Stimulated activated CD8-positive, alpha-beta memory T cell treated with anti-CD3 and anti-CD28 coated beads, Interleukin-4, amount 100 ng/mL, for 48 hours (primary cell): Measurements from ENCODE around the gene TYMP.
"Not testable (repeated sequence)": the region's sequence is repeated elsewhere in the genome, so short reads cannot be mapped to it uniquely, and the experiment has no call there.

Experiments
- DNase-seq: peaks from one replicate; pipeline ENCODE4 v3.0.0-alpha.2; 2020

The TYMP gene

DNA sequence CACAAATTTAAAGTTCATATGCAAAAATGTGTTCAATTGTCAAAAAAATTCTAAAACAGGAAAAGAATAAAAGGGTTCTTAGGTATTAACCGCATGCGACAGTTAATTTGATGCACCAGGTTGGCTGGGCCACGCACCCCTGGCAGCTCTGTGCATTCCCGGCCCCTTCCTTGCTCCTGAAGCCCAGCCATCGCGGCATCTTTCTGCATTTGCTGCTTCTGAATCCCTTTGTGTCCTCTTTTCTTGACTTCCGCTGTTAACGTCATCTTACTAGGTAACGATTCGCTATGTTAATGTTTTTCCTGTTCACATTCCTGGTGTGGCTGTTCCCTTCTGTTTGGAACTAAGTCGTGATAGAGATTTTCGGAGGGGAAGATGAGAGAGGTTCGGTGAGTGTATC lies 8.0 kb upstream of the TYMP start:
- DNase-seq: no peak

DNA sequence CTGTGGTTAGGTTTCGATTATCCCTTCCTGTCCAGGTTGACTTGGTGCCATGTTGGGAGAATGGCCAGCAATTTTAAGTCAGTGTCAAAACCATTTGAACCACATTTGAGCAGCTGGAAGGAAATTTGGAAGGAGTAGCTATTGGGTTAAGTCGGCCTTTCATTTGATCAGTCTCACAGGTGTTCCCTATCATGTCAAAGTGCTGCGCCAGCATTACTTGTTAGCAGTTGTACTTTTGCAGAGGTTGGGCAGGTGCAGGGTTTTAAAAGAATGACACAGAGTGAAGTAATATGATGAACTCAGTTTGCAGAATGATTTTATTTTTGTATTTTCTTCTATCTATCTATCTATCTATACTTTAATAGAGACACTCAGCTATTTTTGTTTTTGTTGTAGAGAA lies 6.4 kb upstream of the TYMP start:
- DNase-seq: no peak

DNA sequence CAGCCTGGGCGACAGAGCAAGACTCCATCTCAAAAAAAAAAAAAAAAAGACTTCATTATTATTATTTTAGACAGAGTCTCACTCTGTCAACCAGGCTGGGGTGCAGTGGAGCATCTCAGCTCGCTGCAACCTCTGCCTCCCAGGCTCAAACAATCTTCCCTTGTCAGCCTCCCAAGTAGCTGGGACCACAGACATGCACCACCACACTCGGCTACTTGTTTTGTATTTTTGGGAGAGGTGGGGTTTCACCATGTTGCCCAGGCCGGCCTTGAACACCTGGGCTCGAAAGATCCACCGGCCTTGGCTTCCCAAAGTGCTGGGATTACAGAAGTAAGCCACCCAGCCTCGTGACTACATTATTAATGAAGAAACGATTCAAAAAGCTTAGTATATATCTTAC lies 5.3 kb upstream of the TYMP start:
- DNase-seq: no peak

DNA sequence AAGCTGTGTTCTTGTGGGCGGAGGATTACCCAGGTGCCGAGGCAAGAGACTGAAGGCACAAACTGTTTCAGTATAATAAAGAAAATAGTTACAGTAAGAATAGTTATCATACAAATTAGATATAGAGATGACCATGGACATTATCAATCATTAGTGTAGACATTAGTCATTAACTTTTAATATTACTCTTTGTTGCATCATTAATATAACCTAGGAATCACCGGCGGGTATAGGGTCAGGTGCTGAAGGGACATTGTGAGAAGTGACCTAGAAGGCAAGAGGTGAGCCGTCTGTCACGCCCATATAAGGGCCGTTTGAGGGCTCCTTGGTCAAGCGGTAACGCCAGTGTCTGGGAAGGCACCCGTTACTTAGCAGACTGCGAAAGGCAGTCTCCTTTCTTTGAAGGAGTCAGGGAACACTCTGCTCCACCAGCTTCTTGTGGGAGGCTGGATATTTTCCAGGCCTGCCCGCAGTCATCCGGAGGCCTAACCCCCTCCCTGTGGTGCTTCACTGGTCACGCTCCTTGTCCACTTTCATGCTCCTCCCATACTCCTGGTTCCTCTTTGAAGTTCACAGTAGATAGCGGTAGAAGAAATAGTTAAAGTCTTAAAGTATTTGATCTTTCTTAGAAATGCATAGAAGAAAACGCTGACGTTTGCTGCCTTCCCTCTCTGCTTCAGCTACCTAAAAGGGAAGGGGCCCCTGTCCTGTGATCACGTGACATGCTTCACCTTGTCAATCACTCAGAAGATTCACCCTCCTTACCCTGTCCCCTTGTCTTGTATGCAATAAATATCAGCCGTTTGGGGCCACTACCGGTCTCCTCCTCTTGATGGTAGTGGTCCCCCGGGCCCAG lies 4.3 kb upstream of the TYMP start:
- not testable (repeated sequence) for DNase-seq

DNA sequence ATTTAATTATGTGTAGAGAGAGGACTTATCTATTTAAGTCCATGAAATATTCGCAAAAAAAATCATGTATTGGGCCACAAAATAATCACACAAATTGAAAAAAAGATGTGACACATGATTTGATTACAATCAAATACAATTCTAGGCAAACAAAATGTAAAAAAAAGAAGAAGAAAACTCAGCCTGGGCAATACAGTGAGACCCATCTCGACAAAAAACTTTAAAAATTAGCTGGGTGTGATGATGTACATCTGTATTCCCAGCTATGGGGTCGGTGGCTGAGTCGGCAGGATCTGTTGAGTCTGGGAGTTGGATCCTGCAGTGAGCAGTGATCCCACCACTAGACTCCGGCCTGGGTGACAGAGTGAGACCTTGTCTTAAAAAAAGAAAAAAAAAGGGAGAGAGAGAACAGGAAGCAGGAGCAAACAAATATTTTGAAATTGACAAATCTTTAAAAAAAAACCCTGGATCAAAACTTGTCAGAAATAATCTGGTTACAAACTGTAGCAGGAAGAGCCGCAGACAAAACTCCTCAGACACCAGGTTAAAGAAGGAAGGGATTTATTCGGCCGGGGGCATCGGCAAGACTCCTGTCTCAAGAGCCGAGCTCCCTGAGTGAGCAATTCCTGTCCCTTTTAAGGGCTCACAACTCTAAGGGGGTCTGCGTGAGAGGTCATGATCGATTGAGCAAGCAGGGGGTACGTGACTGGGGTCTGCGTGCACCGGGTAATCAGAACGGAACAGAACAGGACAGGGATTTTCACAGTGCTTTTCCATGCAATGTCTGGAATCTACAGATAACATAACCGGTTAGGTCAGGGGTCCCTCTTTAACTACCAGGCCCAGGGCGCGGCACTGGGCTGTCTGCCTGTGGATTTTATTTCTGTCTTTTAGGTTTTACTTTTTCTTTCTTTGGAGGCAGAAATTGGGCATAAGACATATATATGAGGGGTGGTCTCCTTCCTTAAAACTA lies 3.3 kb upstream of the TYMP start:
- no peak for DNase-seq

DNA sequence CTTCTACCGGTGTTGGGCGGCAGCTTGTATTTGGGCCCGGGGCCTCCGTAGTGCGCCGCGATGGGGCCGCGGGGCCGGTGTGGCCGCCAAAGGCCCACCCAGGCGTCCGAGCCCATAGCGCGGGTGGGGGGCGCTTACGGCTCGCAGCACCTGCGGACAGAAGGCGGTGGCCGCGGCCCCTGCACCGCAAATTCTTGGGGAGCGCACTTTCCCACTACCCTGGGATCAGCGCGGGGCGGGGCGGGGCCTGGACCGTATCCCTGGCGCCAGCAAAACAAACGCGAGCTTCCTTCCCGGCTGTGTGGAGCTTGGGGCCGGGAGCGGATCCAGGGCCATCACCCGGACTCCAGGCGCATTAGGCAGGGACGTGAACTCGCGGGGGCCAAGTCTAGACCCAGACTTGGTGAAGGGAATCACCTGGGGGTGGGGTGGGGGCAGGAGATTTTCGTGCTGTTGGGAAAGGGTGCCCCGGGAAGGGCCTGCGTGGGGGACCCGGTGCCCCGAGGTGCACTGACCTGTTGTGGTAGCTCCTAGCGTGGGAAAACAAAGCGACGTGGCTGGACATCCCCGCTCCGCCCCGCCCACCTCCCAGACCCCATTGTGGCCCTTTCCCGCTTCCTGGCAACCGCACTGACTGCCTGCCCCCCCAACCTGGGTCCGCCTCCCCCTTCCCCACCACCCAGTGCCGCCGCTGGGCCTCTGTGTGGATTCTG lies 2.3 kb upstream of the TYMP start:
- peak; percentile 43 for DNase-seq

DNA sequence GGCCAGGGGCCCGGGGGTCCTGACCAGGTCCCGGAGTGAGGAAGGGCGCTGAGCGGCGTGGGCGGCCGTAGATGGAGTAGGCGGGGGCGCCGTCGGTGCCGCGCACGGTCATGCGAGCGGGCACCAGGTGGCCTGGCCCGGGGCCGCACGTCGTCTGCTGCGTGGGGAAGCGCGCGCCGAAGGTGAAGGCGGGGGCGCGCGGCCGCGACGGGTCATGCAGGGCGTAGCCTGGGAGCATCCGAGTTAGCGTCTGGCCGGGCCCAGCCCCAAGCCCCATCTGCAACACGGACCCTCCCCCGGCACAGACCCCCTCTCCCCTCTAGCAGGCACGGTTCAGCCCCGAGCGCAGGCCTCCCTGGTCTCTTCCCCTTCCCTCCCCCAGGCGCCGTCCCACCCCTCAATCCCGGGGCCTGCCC lies 1.7 kb upstream of the TYMP start:
- DNase-seq: peak; percentile 80

DNA sequence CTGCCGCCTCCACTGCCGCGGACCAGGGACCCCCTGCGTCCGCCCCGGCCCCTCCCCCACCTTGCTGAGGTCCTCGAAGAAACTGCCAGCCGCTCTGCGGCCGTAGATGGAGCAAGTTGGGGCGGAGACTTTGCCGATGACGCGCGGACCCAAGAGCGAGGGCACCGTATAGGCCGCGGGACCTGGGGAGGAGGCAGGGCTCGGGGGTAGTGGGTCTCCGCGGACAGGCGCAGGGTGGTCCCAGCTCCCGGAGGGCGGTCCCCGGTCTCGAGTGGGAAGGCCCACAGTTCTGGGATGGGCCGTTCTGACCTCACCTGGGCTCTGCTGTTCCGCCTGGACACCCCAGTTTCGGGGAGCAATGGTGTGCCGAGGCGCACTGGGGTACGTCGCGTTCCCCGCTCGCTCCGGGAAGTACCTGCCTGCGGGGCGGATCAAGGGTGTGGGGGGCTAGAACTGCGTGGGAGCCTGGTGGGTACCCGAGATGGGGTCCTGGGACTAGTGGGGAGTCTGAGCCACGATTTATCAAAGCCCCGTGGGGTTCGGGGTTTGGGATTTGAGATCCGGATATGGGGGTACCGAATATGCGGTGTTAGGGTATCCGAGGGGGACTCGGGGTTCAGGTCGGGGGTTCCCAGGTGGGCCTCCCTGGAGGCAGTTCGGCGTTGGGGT lies 1.2 kb upstream of the TYMP start:
- peak; percentile 91 for DNase-seq

DNA sequence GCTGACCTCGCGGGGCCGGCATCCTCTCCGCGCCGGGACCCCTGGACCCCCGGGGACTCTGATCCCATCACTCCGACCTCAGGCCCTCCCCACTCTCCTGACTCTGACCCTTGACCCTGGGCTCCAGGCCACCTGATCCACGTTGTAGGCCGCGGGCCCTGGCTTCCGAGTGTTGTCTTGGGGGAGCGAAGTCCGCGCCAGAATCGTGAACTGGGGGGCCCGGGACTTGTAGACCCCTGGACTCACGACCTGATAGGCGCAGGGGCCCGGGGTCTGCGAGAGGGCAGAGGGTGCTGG lies 716 bp upstream of the TYMP start:
- DNase-seq: no peak

DNA sequence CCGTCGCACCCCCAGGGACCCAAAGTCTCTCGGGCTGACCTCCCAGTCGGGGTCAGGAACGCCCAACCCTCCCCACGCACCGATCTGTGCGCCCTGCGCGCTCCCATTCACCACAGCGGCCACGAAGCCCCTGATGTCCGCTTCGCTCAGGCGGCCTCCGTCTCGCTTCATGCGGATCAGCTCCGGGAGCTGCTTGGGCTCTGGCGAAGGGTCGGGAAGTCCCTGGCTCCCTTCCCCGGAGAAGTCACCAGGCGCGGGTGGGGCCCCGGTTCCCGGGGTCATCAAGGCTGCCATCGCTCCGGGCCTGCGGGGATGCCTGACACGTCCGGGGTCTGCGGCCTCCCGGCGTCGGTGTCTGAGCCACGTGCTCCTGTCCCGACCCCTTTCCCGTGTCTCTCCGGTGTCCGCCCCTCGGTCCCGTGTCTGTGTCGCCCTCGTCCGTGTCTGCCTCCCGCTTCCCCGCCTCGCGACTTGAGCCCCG lies 356 bp downstream of the TYMP start:
- no peak for DNase-seq

DNA sequence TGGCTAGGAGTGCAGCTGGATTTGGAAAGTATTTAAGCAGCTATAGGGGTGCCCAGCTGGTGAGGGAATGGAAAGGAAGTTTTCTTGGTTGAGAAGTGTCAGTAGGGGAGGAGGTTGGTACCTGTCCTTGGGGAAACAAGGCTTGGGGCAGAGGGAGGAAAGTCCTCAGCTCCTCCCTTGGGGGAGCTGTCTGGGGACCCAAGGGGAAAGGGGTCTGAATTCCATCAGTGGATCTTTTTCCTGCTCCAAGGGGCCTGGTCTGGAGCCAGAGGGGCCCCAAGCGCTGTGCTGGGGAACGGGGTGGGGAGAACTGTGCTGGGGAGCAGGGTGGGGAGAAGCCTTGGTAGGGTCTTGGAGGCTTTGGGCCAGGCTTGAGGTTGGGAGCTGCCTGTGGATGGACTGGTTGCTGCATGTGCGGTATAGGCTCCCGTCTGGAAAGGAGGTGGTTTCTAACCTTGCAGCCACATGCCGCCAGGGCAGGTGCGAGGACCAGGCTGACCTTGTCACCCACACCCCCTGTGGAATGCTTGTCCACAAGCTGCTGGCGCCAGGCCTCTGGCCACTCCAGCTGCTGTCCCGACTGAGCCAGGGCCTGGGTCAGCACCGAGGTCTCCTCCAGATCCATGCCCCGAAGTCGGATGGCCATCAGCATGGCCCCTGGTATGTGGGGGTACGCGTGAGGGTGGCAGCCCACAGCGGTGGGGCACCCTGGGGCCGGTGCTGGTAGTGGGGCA lies 963 bp downstream of the TYMP start:
- no peak for DNase-seq

DNA sequence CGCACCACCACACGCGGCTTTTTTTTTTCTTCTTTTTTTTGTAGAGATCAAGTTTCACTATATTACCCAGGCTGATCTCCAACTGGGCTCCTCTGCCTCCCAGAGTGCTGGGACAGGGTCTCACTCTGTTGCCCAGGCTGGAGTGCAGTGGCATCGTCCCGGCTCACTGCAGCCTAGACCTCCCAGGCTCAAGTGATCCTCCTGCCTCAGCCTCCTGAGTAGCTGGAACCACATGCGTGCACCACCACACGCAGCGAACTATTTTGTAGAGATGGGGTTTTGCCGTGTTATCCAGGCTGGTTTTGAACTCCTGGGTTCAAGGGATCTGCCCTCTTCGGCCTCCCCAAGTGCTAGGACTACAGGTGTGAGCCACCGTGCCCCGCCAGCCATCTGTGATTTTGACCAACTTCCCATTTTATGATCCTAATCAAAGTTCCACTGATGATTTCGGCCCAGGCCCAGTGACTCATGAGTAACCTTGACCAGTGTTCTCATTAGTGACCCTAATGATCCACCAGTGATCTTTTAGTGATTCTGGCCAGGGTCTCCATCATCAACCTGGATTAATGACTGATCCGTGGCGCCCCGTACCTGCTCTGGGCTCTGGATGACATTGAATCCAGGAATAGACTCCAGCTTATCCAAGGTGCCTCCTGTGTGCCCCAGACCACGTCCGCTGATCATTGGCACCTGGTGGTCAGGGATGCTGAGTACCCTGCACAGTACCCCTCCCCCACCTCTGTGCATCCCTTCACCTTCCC lies 1.7 kb downstream of the TYMP start:
- DNase-seq: no peak

DNA sequence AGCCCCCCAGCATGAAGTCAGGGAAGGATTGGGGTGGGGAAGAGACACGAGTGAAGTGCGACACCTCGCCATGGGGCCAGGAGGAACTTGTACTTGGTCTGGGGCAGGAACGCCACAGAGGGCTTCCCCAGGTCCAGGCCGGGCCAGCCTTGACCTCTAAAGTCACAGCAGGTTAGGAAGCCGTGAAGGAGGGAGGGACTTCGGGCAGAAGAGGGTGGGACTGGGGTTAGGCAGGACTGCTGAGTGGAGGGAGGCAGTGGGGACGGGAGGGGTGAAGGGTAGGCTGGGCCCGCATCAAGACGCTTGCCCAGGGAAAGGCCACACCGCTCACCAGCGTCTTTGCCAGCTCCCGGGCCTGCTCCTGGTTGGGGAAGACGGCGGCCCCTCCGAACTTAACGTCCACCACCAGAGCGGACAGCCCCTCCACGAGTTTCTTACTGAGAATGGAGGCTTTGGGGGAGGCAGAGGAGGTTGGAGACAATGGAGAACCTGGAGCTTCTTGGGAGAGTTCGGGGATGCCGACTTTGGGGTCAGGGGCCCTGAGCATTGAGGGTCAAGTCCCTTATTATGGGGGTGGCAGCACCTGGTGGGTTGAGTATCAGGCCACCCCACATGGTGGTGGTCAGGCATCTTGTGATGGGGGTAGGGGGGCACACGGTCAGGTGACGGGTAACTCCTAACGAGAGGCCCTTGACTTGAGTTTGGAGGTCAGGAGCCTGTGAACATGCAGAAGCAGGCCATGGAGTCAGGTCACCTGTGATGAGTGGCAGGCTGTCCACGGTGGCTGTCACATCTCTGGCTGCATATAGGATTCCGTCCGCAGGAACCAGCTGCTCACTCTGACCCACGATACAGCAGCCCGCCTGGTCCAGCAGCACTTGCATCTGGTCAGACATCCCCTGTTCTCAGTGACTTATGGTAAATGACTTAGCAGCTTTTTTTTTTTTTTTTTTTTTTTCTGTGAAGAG lies 2.7 kb downstream of the TYMP start:
- DNase-seq: peak; percentile 73

DNA sequence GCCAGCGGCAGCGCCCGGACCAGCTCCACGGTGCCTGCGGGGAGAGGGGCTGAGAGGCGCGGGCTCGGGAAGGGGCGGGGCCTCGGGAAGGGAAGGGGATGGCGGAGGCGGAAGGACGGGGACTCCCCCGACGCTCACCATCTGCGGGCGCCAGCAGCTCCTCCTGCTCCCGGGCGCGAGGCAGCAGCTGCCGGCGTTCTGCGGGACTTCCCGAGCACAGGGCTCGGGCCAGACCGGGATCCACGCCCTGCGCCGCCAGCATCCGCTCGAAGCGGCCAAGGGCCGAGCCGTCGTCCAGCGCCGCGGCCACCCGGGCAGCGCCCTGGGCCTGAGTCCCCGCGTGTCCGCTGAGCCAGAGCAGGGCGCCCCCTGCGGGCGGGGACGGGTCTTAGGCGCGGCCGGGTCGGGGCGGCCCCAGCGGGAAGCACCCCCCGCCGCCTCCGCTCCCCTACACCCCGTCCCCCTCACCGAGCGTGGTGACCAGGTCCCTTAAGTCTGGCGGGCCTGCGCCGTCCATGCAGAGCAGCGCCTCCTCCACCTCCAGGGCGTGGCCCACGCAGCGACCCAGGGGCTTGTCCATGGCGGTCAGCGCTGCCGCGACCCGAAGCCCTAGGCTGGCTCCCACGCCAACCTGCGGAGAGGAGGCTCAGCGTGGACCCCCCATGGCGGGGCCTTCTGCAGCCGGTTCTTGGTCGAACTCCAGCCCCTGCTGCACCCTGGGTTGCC lies 3.5 kb downstream of the TYMP start:
- peak; percentile 91 for DNase-seq

DNA sequence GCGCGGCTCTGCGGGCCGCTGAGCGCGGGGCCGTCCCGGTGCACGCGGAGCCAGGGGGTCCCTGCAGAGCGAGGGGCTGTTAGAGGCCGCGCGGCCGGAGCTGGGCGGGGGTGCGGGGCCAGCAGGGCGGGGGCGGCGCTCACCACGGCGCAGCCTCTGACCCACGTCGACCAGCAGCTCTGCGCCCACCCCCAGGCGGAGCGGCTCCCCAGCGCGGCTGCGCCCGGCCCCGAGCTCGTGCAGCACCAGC lies 4.0 kb downstream of the TYMP start:
- DNase-seq: no peak

DNA sequence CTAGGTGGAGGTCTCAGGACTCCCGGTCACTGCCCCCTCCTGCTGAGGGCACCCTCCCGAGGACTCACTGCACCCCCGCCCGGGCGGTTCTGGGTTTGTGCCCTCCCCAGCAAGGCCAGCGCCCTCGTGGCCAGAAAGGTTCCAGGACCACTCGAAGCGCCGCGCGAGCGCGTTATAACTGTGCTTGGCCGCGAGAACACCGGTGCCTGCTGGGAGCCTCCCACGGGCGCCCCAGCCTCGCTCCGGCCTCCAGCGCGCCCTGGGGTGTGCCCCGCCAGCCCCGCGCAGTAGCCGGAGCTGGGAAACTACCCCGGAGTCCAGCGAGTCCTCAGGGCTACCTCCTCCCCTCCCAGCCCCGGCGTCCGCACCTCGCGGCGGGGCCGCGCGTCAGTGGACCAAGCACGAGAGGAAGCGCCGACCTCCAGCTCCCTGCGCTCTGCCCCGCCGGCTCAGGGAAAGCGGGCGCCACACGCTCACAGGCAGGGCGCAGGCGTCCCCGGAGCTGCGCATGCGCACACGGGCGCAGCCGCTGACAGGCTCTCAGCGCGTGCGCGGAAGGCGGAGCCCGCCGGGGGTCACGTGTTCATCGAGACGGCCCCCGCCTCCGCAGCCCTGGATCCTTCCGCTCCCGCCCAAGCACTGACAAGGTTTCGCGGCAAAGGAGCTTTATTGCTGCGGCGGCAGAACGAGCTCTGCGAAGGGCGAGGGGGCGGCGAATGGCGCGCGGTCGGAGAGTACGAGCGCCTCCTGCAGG lies 4.5 kb downstream of the TYMP start, which contains the start of gene SCO2:
SCO2 (minus strand) TSS at position 495 of the 754 bp plus-strand sequence. CDS start 1,187 bp downstream, outside the sequence.
- DNase-seq: peak; percentile 98

DNA sequence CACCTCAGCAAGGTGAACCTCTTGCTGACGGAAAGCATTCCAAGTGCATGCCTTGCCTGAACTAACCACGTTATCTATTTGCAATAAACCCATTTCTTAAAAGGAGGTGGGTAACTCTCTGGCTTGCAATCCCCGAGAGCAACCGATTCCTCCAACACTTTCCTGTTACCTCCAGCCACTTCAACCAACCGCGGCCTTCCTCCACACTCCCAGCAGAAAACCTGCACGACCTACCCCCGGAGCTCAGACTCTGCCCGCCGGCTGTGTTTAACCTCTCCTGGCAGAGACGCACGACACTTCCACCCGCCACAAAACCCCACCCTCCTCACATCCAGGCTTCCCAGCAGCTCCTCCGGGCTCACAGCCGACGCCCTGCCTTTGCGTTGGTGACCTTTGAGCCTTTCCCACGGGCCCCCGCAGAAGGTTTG lies 5.1 kb downstream of the TYMP start:
- DNase-seq: no peak
